GM11168 (cell line): ENCODE data around the gene HCN2.

ENCODE experiments used
- in situ Hi-C: fragments of 300-500 bp; cut with MboI; formaldehyde crosslinking; loops from one replicate; pipeline ENCODE4 v1.12.0; 2022; ENCODE audit warnings: low sequenced_read_pairs; ENCODE audit not compliant: unreplicated experiment

The HCN2 gene

GRCh38 chr19:570937-571565 is 18.6 kb upstream of the HCN2 start:
- in situ Hi-C loops, result no loop called here

DNA sequence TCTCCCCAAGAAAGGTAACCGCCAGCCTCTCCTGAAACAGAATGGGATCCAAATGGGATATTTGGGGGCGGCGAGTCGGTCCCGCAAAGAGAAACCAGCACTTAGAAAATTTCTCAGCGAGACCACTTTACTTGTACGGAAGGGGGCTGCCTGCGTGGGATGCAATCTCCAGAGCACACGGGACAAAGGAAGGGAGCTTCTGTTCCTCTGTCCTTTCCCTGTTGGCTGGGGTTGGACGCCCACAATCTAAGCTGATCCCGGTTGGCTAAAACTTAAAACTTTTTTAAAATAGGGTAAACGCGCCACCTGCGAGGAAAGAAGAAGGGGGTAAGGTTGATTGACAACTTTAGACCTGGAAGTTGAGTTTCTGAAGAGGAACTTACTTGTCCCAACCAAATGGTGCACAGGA is 18.1 kb upstream of the HCN2 start:
- in situ Hi-C loops, result no loop called here

DNA sequence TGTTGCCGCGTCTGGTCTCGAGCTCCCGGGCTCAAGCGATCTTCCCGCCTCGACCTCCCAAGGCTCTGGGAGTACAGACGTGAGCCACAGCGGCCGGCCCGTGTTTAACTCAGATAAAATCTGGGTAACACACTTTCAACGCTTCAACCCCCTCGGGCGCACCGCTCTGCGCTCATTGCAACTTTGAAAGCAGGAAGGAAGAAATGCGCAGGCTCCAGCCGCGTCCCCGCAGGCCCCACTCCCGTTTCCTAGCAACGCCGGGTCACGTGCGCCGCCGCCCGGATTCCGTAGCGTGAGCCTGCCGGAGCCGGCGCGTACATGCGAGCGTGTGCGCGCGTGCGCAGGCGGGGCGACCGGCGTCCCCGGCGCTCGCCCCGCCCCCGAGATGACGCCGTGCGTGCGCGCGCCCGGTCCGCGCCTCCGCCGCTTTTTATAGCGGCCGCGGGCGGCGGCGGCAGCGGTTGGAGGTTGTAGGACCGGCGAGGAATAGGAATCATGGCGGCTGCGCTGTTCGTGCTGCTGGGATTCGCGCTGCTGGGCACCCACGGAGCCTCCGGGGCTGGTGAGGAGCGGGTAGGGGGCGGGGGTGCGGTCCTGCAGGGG is 17.4 kb upstream of the HCN2 start, which contains the start of gene BSG:
BSG (plus strand) TSS at position 457 of the 603 bp plus-strand sequence; CDS start at position 496, 39 bp downstream.
- in situ Hi-C loops, result no loop called here

- in situ Hi-C loops, result no loop called here
Measured at GRCh38 chr19:572743-573518, 16.8 kb upstream of the HCN2 start.

- in situ Hi-C loops, result no loop called here
Measured at GRCh38 chr19:573519-573825, 16.2 kb upstream of the HCN2 start.

DNA sequence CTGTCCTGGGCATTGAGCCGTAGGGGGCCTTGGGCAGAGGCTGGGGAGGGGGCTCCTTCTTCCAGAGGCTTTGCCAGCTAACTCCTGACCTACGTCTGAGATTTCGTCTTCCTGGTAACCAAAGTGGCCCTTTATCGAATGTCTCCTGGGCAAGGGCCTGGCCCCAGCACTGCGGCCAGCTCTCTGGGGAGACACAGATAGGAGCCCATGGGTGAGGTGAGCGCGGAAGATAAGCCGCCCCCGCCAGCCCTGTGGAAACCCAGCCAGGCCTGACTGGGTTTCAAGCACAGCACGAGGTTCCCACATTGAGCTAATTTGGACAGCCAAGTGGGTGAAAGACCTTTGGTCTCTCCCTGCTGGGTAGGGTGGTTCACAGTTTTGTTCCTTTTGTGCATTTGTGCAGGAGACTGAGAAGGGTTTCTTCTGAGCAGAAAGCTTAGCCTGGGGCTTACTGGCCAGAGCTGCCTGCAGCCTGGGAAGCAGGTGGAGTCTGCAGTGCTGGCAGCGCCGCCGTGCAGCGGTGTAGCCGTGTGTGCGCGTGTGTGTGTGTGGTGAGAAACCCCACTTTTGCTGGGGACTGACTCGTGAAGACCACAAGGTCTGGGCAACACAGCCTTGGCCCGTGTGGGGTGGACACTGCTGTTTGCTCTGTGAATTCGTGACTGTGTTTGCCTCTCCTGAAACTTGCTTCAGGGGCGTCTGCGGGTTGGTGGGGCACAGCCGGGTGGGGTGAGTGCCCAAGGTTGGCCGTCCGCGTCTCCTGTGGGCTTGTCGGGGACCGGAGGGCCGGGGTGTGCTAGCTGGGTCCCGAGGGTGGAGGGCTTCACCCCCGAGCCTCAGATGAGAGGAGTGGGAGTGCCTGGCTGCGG is 14.8 kb upstream of the HCN2 start:
- in situ Hi-C loops, result loop anchor here (25.0 kb wide), 1 partner anchor 162 kb away; no protein-coding TSS in a partner anchor

GRCh38 chr19:575527-576506 is 13.9 kb upstream of the HCN2 start:
- in situ Hi-C loops, result loop anchor here (25.0 kb wide), 1 partner anchor 161 kb away; no protein-coding TSS in a partner anchor

- in situ Hi-C loops, result loop anchor here (25.0 kb wide), 1 partner anchor 160 kb away; no protein-coding TSS in a partner anchor
Measured at GRCh38 chr19:576768-577438, 12.8 kb upstream of the HCN2 start.

GRCh38 chr19:577439-578392 is 12.0 kb upstream of the HCN2 start:
- in situ Hi-C loops, result loop anchor here (25.0 kb wide), 1 partner anchor 160 kb away; no protein-coding TSS in a partner anchor

DNA sequence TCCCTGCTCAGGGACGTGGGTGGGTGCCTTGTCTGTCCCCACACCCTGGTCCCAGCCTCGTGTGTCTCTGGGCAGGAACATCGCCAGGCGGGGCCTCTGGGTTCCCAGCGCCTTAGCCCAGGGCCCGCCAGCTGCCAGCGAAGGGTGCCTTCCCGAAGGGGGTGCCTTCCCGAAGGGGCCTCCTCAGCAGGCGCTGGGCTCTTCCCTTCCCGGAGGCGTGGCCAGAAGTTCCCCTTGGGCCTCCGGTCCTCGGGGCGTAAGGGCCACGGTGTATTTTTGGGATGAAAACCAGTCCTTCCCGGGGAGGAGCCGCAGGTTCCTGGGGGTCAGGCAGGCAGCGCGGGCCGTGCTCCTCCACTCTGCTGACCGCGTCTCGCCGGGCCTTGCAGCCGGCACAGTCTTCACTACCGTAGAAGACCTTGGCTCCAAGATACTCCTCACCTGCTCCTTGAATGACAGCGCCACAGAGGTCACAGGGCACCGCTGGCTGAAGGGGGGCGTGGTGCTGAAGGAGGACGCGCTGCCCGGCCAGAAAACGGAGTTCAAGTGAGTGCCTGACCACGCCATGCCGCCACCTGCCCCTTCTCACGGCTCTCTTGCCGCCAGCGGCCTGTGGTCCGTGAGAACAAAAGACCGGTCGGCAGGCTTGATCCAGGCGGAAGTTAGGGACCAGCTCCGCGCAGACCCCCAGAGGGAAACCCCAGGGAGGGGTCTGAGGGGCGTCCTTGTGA is 10.4 kb upstream of the HCN2 start:
- in situ Hi-C loops, result loop anchor here (25.0 kb wide), 1 partner anchor 158 kb away; no protein-coding TSS in a partner anchor

DNA sequence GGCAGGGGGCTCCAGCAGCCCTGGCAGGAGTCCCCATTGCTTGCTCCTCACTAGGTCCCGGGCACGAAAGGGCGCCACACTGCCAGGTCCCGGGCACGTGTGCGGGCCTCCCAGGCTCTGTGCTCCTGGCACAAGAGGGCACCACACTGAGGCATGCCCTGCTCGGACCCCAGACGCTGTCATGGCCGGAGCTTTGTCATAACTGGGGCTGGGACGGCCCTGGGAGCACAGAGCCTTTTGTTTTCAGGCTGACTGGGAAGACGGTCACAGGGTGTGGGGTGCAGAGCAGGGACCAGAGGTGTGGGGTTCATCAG is 9.9 kb upstream of the HCN2 start:
- in situ Hi-C loops, result loop anchor here (25.0 kb wide), 1 partner anchor 158 kb away; no protein-coding TSS in a partner anchor

- in situ Hi-C loops, result loop anchor here (25.0 kb wide), 1 partner anchor 157 kb away; no protein-coding TSS in a partner anchor
Measured at GRCh38 chr19:580274-580835, 9.3 kb upstream of the HCN2 start.

DNA sequence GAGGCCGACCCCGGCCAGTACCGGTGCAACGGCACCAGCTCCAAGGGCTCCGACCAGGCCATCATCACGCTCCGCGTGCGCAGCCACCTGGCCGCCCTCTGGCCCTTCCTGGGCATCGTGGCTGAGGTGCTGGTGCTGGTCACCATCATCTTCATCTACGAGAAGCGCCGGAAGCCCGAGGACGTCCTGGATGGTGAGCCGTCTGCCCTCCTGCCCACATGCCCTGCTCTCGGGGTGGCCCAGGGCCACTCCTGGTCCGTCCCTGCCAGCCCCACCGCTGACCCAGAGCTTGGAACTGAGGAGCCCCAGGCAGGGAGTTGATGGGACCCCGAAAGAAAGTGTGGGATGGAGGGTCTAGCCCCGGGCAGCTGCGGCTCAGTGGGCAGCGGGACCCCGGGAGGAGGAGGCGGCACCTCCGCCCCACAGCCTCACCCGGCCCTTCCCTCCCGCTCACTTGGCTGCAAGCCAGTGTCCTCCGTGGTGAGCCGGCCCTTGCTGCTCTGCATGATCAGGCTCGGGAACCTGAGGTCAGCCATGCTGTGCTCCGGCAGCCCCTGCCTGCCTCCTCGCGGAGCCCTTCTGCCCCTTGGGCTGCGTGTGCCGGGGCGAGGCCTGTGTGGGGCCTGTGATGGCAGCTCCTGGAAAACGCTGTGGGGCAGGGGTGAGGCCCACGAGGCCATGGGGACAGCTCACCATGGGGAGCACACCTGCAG is 8.1 kb upstream of the HCN2 start:
- in situ Hi-C loops, result loop anchor here (25.0 kb wide), 1 partner anchor 156 kb away; no protein-coding TSS in a partner anchor

DNA sequence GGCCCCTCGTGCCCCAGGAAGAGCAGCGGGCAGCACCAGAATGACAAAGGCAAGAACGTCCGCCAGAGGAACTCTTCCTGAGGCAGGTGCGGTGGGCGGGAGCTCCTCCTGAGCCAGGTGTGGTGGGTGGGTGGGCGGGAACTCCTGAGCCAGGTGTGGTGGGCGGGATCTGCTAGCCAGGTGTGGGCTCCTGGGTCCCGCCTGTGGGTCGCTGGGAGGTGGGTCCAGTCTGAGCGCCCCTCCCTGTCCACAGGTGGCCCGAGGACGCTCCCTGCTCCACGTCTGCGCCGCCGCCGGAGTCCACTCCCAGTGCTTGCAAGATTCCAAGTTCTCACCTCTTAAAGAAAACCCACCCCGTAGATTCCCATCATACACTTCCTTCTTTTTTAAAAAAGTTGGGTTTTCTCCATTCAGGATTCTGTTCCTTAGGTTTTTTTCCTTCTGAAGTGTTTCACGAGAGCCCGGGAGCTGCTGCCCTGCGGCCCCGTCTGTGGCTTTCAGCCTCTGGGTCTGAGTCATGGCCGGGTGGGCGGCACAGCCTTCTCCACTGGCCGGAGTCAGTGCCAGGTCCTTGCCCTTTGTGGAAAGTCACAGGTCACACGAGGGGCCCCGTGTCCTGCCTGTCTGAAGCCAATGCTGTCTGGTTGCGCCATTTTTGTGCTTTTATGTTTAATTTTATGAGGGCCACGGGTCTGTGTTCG is 7.0 kb upstream of the HCN2 start:
- in situ Hi-C loops, result loop anchor here (25.0 kb wide), 1 partner anchor 155 kb away; no protein-coding TSS in a partner anchor
